Endothelial cell of umbilical vein (primary cell): ENCODE data around the gene GALT. TPM values are rescaled to one million over a fixed set of nuclear protein-coding genes. Genes with fewer than 3 reads are reported as not detected.

Source experiments
- BruUV-seq: library from RNA; stranded (reverse); fragments of 400-500 nt; replicated peaks from 2 replicates; lab custom pipeline; 2021; lab: Mats Ljungman, UMichigan
- CTCF ChIA-PET: fragments of 300-600, 350-600 bp; sonication (Branson Sonifier 250); formaldehyde crosslinking; loops from one replicate; lab custom pipeline; 2021; ENCODE audit warnings: antibody characterized with exemption, inconsistent platforms; lab: Charles Lee
- POLR2A ChIA-PET: fragments of 300-600, 350-600 bp; sonication (Branson Sonifier 250); formaldehyde crosslinking; loops from one replicate; lab custom pipeline; 2021; ENCODE audit warnings: antibody characterized with exemption, inconsistent platforms; lab: Charles Lee
- DNase-seq: peaks from one replicate; pipeline ENCODE4 v3.0.0-alpha.2; 2011; ENCODE audit warnings: low read depth, low spot score
- FAIRE-seq: peaks from 2 replicates; lab custom pipeline; 2011; peaks lifted over from hg19 to GRCh38; lab: Jason Lieb, UNC
- H2AFZ ChIP-seq: 2 replicates; pipeline ENCODE4 v1.6.0; 2012; ENCODE audit warnings: low read depth, low read length, control low read depth, inconsistent platforms
- H3K27ac ChIP-seq: 2 replicates; pipeline ENCODE4 v1.5.1; 2011; ENCODE audit warnings: low read depth, mild to moderate bottlenecking, control low read depth, low read length, moderate library complexity; ENCODE audit not compliant: insufficient read depth
- H3K27me3 ChIP-seq, 2 experiments: 2 replicates each; pipeline versions ENCODE4 v1.6.0 to v1.6.1; 2011; ENCODE audit warnings: low read length in 2 of 2, mixed read lengths in 1 of 2; ENCODE audit not compliant: control insufficient read depth in 2 of 2, insufficient read depth in 2 of 2
- H3K36me3 ChIP-seq, 2 experiments: 2 replicates in 1 of 2; 3 replicates in 1 of 2; pipeline ENCODE4 v1.5.1; 2011; ENCODE audit warnings: low read length in 2 of 2, mild to moderate bottlenecking in 1 of 2, moderate library complexity in 1 of 2; ENCODE audit not compliant: control insufficient read depth in 2 of 2, insufficient read depth in 2 of 2; ENCODE audit errors: extremely low read depth in 1 of 2
- H3K4me1 ChIP-seq: 3 replicates; pipeline ENCODE4 v1.5.1; 2011; ENCODE audit warnings: mild to moderate bottlenecking, low read length; ENCODE audit not compliant: control insufficient read depth, insufficient read depth; ENCODE audit errors: extremely low read depth
- H3K4me2 ChIP-seq: 2 replicates; pipeline ENCODE4 v1.6.1; 2011; ENCODE audit warnings: low read length, control low read depth, mixed read lengths; ENCODE audit not compliant: insufficient read depth
- H3K4me3 ChIP-seq, 3 experiments: fragments of 200-600 bp in 1 of 3; sonication (generic), shearing (Covaris generic) in 1 of 3; replicated peaks in 1 of 3; 2 replicates each; pipeline ENCODE4 v1.5.1; 2011 to 2016; ENCODE audit warnings: control low read depth in 3 of 3, low read length in 3 of 3, mild to moderate bottlenecking in 2 of 3, inconsistent platforms in 1 of 3, low read depth in 1 of 3, moderate library complexity in 1 of 3; ENCODE audit not compliant: insufficient read depth in 1 of 3
- H3K79me2 ChIP-seq: 2 replicates; pipeline ENCODE4 v1.6.0; 2012; ENCODE audit warnings: low read length, inconsistent platforms; ENCODE audit not compliant: control insufficient read depth, insufficient read depth
- H3K9ac ChIP-seq: replicated peaks from 2 replicates; pipeline ENCODE3; 2011; ENCODE audit warnings: low read length, control low read depth; ENCODE audit not compliant: insufficient read depth; ENCODE audit errors: extremely low read depth
- H3K9me1 ChIP-seq: replicated peaks from 3 replicates; pipeline ENCODE4 v1.6.0; 2011; ENCODE audit warnings: mild to moderate bottlenecking, low read length; ENCODE audit not compliant: control insufficient read depth, insufficient read depth; ENCODE audit errors: extremely low read depth
- H3K9me3 ChIP-seq: replicated peaks from 2 replicates; pipeline ENCODE4 v1.5.1; 2012; ENCODE audit warnings: low read length, inconsistent platforms; ENCODE audit not compliant: control insufficient read depth, insufficient read depth
- H4K20me1 ChIP-seq: replicated peaks from 2 replicates; pipeline ENCODE3; 2011; ENCODE audit warnings: mild to moderate bottlenecking, low read length; ENCODE audit not compliant: control insufficient read depth, insufficient read depth; ENCODE audit errors: extremely low read depth
- EZH2 ChIP-seq: IDR thresholded peaks from 2 replicates; pipeline ENCODE4 v1.6.1; 2012; ENCODE audit warnings: borderline replicate concordance, low read depth, mild to moderate bottlenecking, moderate library complexity, low read length, inconsistent platforms; ENCODE audit not compliant: severe bottlenecking
- GATA2 ChIP-seq: IDR thresholded peaks from 2 replicates; pipeline ENCODE4 v1.7.0; 2011; ENCODE audit warnings: low read depth, mild to moderate bottlenecking, moderate library complexity, mixed read lengths, low read length; ENCODE audit not compliant: insufficient read length, insufficient read depth
- JUN ChIP-seq: IDR thresholded peaks from 2 replicates; pipeline ENCODE4 v1.6.1; 2011; ENCODE audit warnings: borderline replicate concordance, low read depth; ENCODE audit not compliant: insufficient read length, insufficient read depth
- POLR2AphosphoS5 ChIP-seq: IDR thresholded peaks from 2 replicates; pipeline ENCODE4 v1.6.1; 2012; ENCODE audit warnings: low read depth, mild to moderate bottlenecking, control low read depth, low read length, moderate library complexity; ENCODE audit not compliant: insufficient read depth
- dilution Hi-C: fragments of 300-500 bp; cut with MboI; formaldehyde crosslinking; loops from one replicate; pipeline ENCODE4 v1.15.0; 2019; ENCODE audit warnings: low sequenced_read_pairs; ENCODE audit not compliant: extremely low pct_ligation_motif_present
- intact Hi-C: fragments of 100-400 bp; cut with micrococcal nuclease; formaldehyde crosslinking; loops from one replicate; pipeline ENCODE4 v1.10.0; 2022
- polyA plus RNA-seq, 4 experiments: library from polyadenylated mRNA; depleted of rRNA in 3 of 4; stranded (reverse) in 3 of 4; unstranded in 1 of 4; fragments of >200 nt; gene quantifications; 2 replicates each; pipeline versions ENCODE4 v1.2.1 to v1.2.3, GENCODE V29; 2011 to 2012; ENCODE audit warnings: missing spikeins in 1 of 4
- total RNA-seq: library from RNA; stranded (reverse); gene quantifications from 2 replicates; pipeline ENCODE4 v1.2.3, GENCODE V29; 2021
- TF ChIP-seq, protein P1 (sequence below), 2 donors: IDR thresholded peaks; 1 replicate in 1 of 2; 2 replicates in 1 of 2; pipeline ENCODE4 v1.5.1; 2011; ENCODE audit warnings: low read length in 2 of 2, mild to moderate bottlenecking in 2 of 2, moderate library complexity in 2 of 2, control low read depth in 1 of 2, inconsistent platforms in 1 of 2, low read depth in 1 of 2; ENCODE audit not compliant: insufficient read depth in 1 of 2; ENCODE audit errors: extremely low read depth in 1 of 2

The GALT gene
- total and polyA plus RNA-seq, 2 donors (not counting 3 experiments of a cell fraction or from before 2014, with no cell fraction given) = 36.6 to 58.5 TPM

DNA sequence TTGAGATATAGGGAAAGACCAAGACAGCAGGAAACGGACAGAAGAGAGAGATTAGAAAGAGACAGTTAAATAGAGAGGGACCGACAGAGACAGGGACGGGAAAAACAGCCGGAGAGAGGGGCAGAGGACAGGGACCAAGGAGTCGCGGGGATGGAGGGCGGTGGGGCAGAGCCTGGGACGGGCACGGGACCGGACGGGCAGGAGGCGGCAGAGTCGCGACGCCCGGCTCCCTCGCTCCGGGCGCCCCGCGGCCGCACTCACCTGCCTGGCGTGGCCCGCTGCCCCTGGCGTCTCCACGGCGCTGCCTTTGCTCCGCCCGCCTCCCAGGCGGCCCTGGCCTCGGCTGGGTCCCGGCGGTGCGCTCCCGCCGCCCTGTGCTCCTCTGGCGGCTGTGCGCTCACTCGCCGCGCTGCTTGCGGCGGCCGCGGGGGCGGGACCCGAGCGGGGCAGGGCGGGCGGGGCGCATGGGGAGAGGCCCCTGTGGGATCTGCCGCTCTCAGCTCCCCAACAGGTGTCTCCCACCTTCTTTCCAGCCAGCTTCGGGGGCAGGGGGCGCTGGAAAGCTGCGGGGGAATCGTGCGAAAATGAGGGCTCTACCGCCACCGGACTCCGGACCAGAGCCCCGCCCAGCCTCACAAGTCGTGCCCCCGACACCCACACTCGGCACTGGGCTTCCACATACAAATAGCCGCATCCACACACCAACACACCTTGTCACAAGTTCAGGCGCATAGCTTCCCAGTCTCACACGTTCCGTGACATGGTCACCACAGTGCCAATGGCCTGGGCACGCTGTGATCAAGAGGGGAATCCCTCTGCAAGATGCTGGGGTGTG is 17.6 kb upstream of the GALT start, which contains the start of gene ARID3C:
ARID3C (minus strand) TSS at position 411 of the 835 bp plus-strand sequence. CDS start 1,052 bp downstream, outside the sequence.
- no peak within 1 kb of the TSS for H3K27ac ChIP-seq
- peaks cover 7% of the 10 kb centered on the region for H3K4me1 ChIP-seq
- CTCF ChIA-PET = interaction anchor here (1.2 kb wide), 1 partner anchor 17 kb away, joined by 5 read pairs; the partner anchor contains the start of gene RPP25L
- no peaks in the 10 kb centered on the region for H3K9me3 ChIP-seq
- TF ChIP-seq, protein P1, sequence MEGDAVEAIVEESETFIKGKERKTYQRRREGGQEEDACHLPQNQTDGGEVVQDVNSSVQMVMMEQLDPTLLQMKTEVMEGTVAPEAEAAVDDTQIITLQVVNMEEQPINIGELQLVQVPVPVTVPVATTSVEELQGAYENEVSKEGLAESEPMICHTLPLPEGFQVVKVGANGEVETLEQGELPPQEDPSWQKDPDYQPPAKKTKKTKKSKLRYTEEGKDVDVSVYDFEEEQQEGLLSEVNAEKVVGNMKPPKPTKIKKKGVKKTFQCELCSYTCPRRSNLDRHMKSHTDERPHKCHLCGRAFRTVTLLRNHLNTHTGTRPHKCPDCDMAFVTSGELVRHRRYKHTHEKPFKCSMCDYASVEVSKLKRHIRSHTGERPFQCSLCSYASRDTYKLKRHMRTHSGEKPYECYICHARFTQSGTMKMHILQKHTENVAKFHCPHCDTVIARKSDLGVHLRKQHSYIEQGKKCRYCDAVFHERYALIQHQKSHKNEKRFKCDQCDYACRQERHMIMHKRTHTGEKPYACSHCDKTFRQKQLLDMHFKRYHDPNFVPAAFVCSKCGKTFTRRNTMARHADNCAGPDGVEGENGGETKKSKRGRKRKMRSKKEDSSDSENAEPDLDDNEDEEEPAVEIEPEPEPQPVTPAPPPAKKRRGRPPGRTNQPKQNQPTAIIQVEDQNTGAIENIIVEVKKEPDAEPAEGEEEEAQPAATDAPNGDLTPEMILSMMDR (IDR thresholded peaks at IDR 0.05; ENCODE audit: extremely low read depth in 1 of 2, insufficient read depth in 1 of 2, low read depth in 1 of 2, low read length in 2 of 2) = no peak
- peak; percentile 98 for TF ChIP-seq EZH2
- FAIRE-seq = no peak
- no peaks in the 10 kb centered on the region for H3K9me1 ChIP-seq
- no peaks in the 10 kb centered on the region for H3K36me3 ChIP-seq
- intact Hi-C loops = no loop called here
- H3K4me2 ChIP-seq = peak within 1 kb of the TSS; percentile 32
- POLR2A ChIA-PET = no interaction called here
- peak within 1 kb of the TSS in 1 of 3 experiments; percentile 18 for H3K4me3 ChIP-seq
- no peak for DNase-seq
- H4K20me1 ChIP-seq = no peaks in the 10 kb centered on the region
- dilution Hi-C loops = no loop called here
- BruUV-seq = no TSS peak
- no peaks in the 10 kb centered on the region for H3K79me2 ChIP-seq
- no peak within 1 kb of the TSS for H3K9ac ChIP-seq
- peak within 1 kb of the TSS; percentile 18 for H2AFZ ChIP-seq
- H3K27me3 ChIP-seq = peaks cover 63 to 74% of the 10 kb centered on the region in 2 experiments

- DNase-seq = no peak
- TF ChIP-seq JUN (no peak), POLR2AphosphoS5 (no peak), GATA2 (no peak), EZH2 (no peak)
- no peaks in the 10 kb centered on the region for H4K20me1 ChIP-seq
- FAIRE-seq = no peak
- peaks cover 60 to 68% of the 10 kb centered on the region in 2 experiments for H3K27me3 ChIP-seq
- H3K79me2 ChIP-seq = no peaks in the 10 kb centered on the region
- H3K4me2 ChIP-seq = no peak overlapping the region
- no peak overlapping the region for H2AFZ ChIP-seq
- H3K27ac ChIP-seq = no peak overlapping the region
- no peak overlapping the region for H3K9ac ChIP-seq
- no peaks in the 10 kb centered on the region for H3K9me1 ChIP-seq
- no TSS peak for BruUV-seq
- POLR2A ChIA-PET = no interaction called here
- no peak overlapping the region for H3K4me3 ChIP-seq
- CTCF ChIA-PET = interaction anchor here (1.2 kb wide), 1 partner anchor 17 kb away, joined by 5 read pairs; the partner anchor contains the start of gene RPP25L
- intact Hi-C loops (no loop called here), dilution Hi-C loops (no loop called here)
- H3K36me3 ChIP-seq = no peaks in the 10 kb centered on the region
- H3K4me1 ChIP-seq = peaks cover 7% of the 10 kb centered on the region
- no peaks in the 10 kb centered on the region for H3K9me3 ChIP-seq
These were observed 17.0 kb upstream of the GALT start for GRCh38 chr9:34629491-34629808.
